ENCODE measurements around the gene PATE4.

PATE4 gene

GRCh38 chr11:125887373-125888324, 54.5 kb downstream of the PATE4 start, which contains the start of gene HYLS1:
Gene HYLS1 (plus strand): TSS chr11:125887668. CDS start chr11:125899369, 11,701 bp downstream.
- DNase-seq (ENCODE audit: low read depth in 2 of 2): peak; percentile 92 to 96
